DOHH2 (cell line): ENCODE results near the gene CHTF8.

Source experiments
- EZH2phosphoT487 ChIP-seq: fragments of 200-600 bp; sonication (generic); IDR thresholded peaks from 2 replicates; pipeline ENCODE4 v1.6.1; 2017; ENCODE audit warnings: borderline replicate concordance, mild to moderate bottlenecking, antibody characterized with exemption, low read length, moderate library complexity, mixed read lengths
- TF ChIP-seq, protein P1 (sequence below): fragments of 200-600 bp; sonication (generic); IDR thresholded peaks from one replicate; pipeline ENCODE4 v1.5.1; 2014; ENCODE audit warnings: antibody characterized with exemption, mild to moderate bottlenecking, low read depth, low read length; ENCODE audit not compliant: poor library complexity, severe bottlenecking

DNA sequence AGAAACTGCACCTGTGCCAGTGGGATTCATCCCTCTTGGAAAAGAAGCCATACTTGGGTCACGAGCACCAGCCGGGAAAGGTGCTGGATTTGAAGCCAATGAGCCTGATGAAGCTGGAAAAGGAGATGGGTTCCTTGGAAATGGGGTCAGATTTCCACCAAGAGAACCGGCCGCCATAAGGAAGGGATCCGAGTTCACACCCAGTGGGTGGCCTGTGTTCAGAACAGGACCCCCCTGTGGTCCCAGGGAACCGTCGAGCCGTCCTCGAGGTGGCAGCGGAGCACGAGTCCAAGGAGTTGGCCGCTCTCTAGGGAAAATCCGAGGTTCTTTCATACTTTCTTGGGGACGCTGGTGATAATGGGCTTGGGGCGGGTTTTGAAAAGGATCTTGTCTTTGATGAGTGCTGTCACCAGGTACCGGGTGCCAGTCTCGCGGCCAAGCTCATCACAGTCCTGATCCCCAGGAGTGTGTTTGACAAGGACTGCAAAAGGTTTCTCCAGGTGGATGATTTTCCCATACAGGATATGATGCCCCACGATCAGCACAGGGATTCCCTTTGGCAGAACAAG lies 12.2 kb downstream of the CHTF8 start:
- TF ChIP-seq, protein P1, sequence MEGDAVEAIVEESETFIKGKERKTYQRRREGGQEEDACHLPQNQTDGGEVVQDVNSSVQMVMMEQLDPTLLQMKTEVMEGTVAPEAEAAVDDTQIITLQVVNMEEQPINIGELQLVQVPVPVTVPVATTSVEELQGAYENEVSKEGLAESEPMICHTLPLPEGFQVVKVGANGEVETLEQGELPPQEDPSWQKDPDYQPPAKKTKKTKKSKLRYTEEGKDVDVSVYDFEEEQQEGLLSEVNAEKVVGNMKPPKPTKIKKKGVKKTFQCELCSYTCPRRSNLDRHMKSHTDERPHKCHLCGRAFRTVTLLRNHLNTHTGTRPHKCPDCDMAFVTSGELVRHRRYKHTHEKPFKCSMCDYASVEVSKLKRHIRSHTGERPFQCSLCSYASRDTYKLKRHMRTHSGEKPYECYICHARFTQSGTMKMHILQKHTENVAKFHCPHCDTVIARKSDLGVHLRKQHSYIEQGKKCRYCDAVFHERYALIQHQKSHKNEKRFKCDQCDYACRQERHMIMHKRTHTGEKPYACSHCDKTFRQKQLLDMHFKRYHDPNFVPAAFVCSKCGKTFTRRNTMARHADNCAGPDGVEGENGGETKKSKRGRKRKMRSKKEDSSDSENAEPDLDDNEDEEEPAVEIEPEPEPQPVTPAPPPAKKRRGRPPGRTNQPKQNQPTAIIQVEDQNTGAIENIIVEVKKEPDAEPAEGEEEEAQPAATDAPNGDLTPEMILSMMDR: no peak
- TF ChIP-seq EZH2phosphoT487: no peak
